ENCODE data around the gene PLD6.
"Not testable (repeated sequence)": the region's sequence is repeated elsewhere in the genome, so short reads cannot be mapped to it uniquely, and the experiment has no call there.

PLD6 gene

DNA sequence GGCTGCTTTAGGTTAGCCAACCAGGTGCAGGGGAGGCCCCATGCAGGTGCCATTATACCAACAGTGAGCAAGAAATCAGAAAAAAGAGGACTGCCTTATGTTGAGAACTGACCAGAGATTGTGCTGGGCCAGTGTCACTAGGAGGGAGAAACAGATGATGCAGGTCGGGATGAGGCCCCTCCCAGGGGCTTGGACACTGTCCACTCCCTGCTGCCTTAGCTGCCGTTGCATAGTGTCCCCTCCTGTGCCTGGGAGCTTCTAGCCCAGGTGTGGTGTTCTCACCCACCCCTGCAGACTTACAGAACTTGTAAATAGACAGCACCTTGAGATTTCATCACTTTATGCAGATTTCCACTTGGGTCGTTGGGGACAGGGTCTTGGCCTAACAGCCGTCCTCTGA lies 36.7 kb downstream of the PLD6 start:
- peak overlapping the region; percentile 59 for H3K27ac Mint-ChIP-seq
- peaks cover 47% of the 10 kb centered on the region for H3K4me1 Mint-ChIP-seq (ENCODE audit: low read depth)
- peaks cover 89% of the 10 kb centered on the region for H3K36me3 Mint-ChIP-seq (ENCODE audit: low read depth)
- H3K4me3 Mint-ChIP-seq: no peak overlapping the region
- DNase-seq: no peak
- H3K9me3 Mint-ChIP-seq: no peaks in the 10 kb centered on the region
- no peaks in the 10 kb centered on the region for H3K27me3 Mint-ChIP-seq

DNA sequence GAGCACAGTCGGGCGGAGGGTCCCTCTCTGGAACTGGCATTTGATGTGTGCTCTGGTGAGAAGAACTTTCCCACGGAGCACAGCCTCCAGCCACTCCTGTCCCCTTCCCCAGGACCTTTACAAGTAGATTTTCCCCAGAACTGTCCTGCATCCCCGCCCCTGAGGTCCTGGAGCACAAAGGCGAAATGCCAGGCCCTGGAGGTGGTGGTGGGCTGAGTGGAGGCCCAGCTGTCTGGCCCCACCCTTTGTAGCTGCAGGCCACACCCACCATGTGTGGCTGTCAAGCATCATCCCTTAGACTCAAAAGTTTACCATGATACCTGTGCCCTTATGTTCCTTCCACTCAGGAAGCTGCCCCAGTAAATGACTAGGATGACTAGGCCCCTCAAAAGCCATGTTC lies 37.7 kb downstream of the PLD6 start:
- Mint-ChIP-seq H3K4me3 (no peak overlapping the region), H3K27me3 (no peaks in the 10 kb centered on the region), H3K4me1 (ENCODE audit: low read depth) (peaks cover 40% of the 10 kb centered on the region), H3K27ac (peak overlapping the region; percentile 69), H3K36me3 (ENCODE audit: low read depth) (peaks cover 89% of the 10 kb centered on the region), H3K9me3 (no peaks in the 10 kb centered on the region)
- DNase-seq: no peak

DNA sequence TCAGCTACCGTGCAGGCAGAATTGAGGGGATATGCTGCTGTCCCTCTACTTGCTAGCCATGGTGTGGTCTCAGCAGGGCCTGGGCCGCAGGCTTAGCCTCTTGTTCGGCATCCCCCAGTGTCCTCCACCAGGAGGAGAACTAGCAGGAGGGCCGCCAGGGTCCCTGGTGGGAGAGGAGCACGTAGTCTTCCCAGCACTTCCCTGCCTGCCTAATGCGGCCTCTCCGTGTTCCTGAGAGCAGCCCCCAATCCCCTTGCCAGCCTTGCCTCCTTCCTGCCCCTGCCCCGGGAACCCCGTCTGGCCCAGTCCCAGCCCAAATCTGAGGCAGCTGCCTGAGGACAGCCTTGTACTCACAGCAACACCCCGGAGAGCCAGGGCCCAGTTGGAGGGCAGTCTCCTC lies 38.1 kb downstream of the PLD6 start:
- DNase-seq: no peak
- H3K4me1 Mint-ChIP-seq (ENCODE audit: low read depth): peaks cover 37% of the 10 kb centered on the region
- no peak overlapping the region for H3K4me3 Mint-ChIP-seq
- peak overlapping the region; percentile 69 for H3K27ac Mint-ChIP-seq
- peaks cover 89% of the 10 kb centered on the region for H3K36me3 Mint-ChIP-seq (ENCODE audit: low read depth)
- H3K27me3 Mint-ChIP-seq: no peaks in the 10 kb centered on the region
- H3K9me3 Mint-ChIP-seq: no peaks in the 10 kb centered on the region

DNA sequence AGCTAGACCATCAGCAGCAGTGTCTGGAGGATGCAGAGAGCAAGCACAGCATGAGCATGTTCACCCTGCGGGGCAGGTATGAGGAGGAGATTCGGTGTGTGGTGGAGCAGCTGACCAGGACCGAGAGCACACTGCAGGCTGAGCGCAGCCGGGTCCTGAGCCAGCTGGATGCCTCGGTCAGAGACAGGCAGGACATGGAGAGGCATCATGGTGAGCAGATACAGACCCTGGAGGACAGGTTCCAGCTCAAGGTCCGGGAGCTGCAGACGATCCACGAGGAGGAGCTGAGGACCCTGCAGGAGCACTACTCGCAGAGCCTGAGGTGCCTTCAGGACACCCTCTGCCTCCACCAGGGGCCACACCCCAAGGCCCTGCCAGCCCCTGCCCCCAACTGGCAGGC lies 38.8 kb downstream of the PLD6 start:
- Mint-ChIP-seq H3K36me3 (ENCODE audit: low read depth) (peaks cover 89% of the 10 kb centered on the region), H3K9me3 (no peaks in the 10 kb centered on the region), H3K4me1 (ENCODE audit: low read depth) (peaks cover 34% of the 10 kb centered on the region), H3K27me3 (no peaks in the 10 kb centered on the region), H3K4me3 (no peak overlapping the region), H3K27ac (peak overlapping the region; percentile 4)
- no peak for DNase-seq

- Mint-ChIP-seq H3K4me3 (no peak overlapping the region), H3K36me3 (ENCODE audit: low read depth) (peaks cover 89% of the 10 kb centered on the region), H3K9me3 (no peaks in the 10 kb centered on the region), H3K4me1 (ENCODE audit: low read depth) (peaks cover 32% of the 10 kb centered on the region), H3K27ac (no peak overlapping the region), H3K27me3 (no peaks in the 10 kb centered on the region)
- no peak for DNase-seq
Observed at GRCh38 chr17:17166446-17166845, 39.7 kb downstream of the PLD6 start.

DNA sequence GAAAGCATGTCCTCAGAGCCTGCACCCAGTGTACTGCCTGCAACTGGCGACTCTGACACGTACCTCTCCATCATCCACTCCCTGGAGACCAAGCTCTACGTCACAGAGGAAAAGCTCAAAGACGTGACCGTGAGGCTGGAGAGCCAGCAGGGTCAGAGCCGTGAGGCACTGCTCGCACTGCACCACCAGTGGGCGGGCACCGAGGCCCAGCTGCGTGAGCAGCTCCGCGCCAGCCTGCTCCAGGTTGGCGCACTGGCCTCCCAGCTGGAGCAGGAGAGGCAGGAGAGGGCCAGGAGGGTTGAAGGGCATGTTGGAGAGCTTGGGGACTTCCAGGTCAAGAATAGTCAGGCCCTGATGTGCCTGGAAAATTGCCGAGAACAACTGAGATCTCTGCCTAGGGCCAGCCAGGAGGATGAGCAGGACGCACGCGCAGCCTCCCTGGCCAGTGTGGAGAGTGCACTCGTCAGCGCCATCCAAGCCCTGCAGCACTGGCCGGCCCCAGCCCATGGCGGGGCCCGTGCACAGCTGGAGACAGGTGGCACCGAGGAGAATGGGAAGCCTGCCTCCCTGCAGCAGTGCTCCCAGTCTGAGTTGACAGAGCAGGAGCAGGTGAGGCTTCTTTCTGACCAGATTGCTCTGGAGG lies 40.3 kb downstream of the PLD6 start:
- no peaks in the 10 kb centered on the region for H3K9me3 Mint-ChIP-seq
- no peak overlapping the region for H3K27ac Mint-ChIP-seq
- H3K4me3 Mint-ChIP-seq: no peak overlapping the region
- H3K36me3 Mint-ChIP-seq (ENCODE audit: low read depth): peaks cover 88% of the 10 kb centered on the region
- peaks cover 25% of the 10 kb centered on the region for H3K4me1 Mint-ChIP-seq (ENCODE audit: low read depth)
- no peak for DNase-seq
- H3K27me3 Mint-ChIP-seq: no peaks in the 10 kb centered on the region

- no peak for DNase-seq
- no peak overlapping the region for H3K27ac Mint-ChIP-seq
- peaks cover 96% of the 10 kb centered on the region for H3K36me3 Mint-ChIP-seq (ENCODE audit: low read depth)
- peaks cover 15% of the 10 kb centered on the region for H3K4me1 Mint-ChIP-seq (ENCODE audit: low read depth)
- H3K4me3 Mint-ChIP-seq: no peak overlapping the region
- H3K27me3 Mint-ChIP-seq: no peaks in the 10 kb centered on the region
- H3K9me3 Mint-ChIP-seq: no peaks in the 10 kb centered on the region
Observed at GRCh38 chr17:17164676-17165075, 41.5 kb downstream of the PLD6 start.

DNA sequence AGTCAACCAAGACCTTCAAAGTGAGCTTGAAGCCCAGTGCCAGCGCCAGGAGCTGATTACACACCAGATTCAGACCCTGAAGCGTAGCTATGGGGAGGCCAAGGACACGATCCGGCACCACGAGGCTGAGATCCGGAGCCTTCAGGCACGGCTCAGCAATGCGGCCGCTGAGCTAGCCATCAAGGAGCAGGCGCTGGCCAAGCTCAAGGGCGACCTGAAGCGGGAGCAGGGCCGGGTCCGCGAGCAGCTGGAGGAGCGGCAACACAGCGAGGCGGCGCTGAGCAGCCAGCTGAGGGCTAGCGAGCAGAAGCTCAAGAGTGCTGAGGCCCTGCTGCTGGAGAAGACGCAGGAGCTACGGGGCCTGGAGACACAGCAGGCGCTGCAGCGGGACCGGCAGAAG lies 42.0 kb downstream of the PLD6 start:
- no peak overlapping the region for H3K27ac Mint-ChIP-seq
- no peak for DNase-seq
- H3K4me3 Mint-ChIP-seq: no peak overlapping the region
- no peaks in the 10 kb centered on the region for H3K9me3 Mint-ChIP-seq
- no peaks in the 10 kb centered on the region for H3K27me3 Mint-ChIP-seq
- peaks cover 10% of the 10 kb centered on the region for H3K4me1 Mint-ChIP-seq (ENCODE audit: low read depth)
- H3K36me3 Mint-ChIP-seq (ENCODE audit: low read depth): peaks cover 96% of the 10 kb centered on the region

GRCh38 chr17:17161759-17162158 lies 44.4 kb downstream of the PLD6 start:
- Mint-ChIP-seq H3K4me3 (no peak overlapping the region), H3K27me3 (no peaks in the 10 kb centered on the region), H3K4me1 (ENCODE audit: low read depth) (no peaks in the 10 kb centered on the region), H3K9me3 (no peaks in the 10 kb centered on the region), H3K36me3 (ENCODE audit: low read depth) (peaks cover 94% of the 10 kb centered on the region), H3K27ac (no peak overlapping the region)
- no peak for DNase-seq

DNA sequence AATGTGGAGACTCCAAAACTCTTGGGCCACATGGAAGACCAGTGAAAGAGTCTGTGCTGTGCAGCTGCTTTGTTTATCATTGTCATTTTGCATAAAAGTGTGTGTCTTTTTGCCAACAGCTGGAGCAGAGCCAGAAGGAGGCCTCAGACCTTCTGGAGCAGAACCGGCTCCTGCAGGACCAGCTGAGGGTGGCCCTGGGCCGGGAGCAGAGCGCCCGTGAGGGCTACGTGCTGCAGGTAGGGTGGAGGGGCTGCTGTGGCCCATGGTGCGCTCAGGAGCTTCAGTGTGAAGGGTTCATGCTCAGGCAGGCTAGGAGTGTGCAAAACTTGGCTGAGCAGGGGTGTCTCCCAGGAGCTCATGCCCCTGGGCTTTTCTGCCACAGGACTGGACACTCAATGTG lies 45.0 kb downstream of the PLD6 start:
- Mint-ChIP-seq H3K9me3 (no peaks in the 10 kb centered on the region), H3K27ac (peak overlapping the region; percentile 29), H3K4me3 (no peak overlapping the region)

DNA sequence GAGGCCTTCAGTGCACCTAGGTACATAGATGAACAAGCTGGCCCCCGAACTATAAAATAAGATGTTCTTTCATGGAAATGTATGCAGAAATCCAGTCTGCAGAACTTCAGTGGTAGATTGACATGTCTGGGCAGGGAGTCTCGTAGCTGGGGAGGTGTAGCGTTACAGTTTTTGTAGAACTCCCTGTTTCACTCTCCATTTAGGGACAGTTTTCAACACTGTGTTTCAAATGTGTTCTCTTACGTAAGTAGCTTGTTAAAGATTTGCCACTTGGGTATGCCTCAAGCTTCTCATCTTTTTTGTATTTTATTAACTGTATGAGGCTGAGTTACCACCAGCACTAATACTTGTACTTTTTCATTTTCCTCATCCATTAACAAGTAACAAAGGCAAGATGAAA lies 46.6 kb downstream of the PLD6 start:
- Mint-ChIP-seq H3K4me1 (ENCODE audit: low read depth) (peaks cover 9% of the 10 kb centered on the region), H3K36me3 (ENCODE audit: low read depth) (peaks cover 96% of the 10 kb centered on the region), H3K27me3 (no peaks in the 10 kb centered on the region), H3K4me3 (no peak overlapping the region), H3K27ac (peak overlapping the region; percentile 29), H3K9me3 (no peaks in the 10 kb centered on the region)
- DNase-seq: no peak

More for the DNA sequence above, 45.0 kb downstream of the PLD6 start:
- no peaks in the 10 kb centered on the region for H3K27me3 Mint-ChIP-seq
- no peaks in the 10 kb centered on the region for H3K4me1 Mint-ChIP-seq (ENCODE audit: low read depth)
- no peak for DNase-seq
- peaks cover 96% of the 10 kb centered on the region for H3K36me3 Mint-ChIP-seq (ENCODE audit: low read depth)

DNA sequence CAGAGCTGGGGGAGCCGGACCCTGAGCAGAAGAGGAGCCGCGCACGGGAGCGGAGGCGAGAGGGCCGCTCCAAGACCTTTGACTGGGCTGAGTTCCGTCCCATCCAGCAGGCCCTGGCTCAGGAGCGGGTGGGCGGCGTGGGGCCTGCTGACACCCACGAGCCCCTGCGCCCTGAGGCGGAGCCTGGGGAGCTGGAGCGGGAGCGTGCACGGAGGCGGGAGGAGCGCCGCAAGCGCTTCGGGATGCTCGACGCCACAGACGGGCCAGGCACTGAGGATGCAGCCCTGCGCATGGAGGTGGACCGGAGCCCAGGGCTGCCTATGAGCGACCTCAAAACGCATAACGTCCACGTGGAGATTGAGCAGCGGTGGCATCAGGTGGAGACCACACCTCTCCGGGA lies 47.6 kb downstream of the PLD6 start:
- H3K9me3 Mint-ChIP-seq, H3K4me3 Mint-ChIP-seq, H3K27ac Mint-ChIP-seq, H3K27me3 Mint-ChIP-seq, DNase-seq: not testable (repeated sequence)
- H3K4me1 Mint-ChIP-seq (ENCODE audit: low read depth): peaks cover 18% of the 10 kb centered on the region
- peaks cover 96% of the 10 kb centered on the region for H3K36me3 Mint-ChIP-seq (ENCODE audit: low read depth)

GRCh38 chr17:17157041-17157440 lies 49.1 kb downstream of the PLD6 start:
- Mint-ChIP-seq H3K36me3 (ENCODE audit: low read depth) (peaks cover 96% of the 10 kb centered on the region), H3K27ac (no peak overlapping the region), H3K9me3 (no peaks in the 10 kb centered on the region), H3K27me3 (no peaks in the 10 kb centered on the region), H3K4me1 (ENCODE audit: low read depth) (peaks cover 31% of the 10 kb centered on the region), H3K4me3 (no peak overlapping the region)
- no peak for DNase-seq

DNA sequence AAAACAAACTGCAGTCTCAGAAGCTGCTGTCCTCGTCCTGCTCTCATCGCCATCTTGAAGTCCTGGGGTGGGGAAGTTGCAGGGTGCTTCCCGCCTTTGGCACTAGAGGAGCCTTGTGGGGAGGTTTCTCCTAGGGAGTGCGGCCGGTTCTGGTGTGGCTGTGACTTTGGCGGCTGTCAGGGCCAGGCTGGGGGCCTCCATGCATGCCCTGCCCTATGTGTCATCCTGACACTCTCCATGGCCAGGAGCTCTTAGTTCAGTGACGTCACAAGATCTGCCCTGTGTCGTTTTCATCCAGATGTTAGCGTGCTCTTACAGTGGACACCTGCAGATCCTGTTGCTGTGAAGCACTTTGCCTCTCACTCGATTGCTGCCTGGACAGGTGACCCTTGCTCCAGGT lies 49.6 kb downstream of the PLD6 start:
- Mint-ChIP-seq H3K4me3 (no peak overlapping the region), H3K27ac (no peak overlapping the region), H3K4me1 (ENCODE audit: low read depth) (peaks cover 36% of the 10 kb centered on the region), H3K9me3 (no peaks in the 10 kb centered on the region), H3K36me3 (ENCODE audit: low read depth) (peaks cover 96% of the 10 kb centered on the region), H3K27me3 (no peaks in the 10 kb centered on the region)
- no peak for DNase-seq

- H3K36me3 Mint-ChIP-seq (ENCODE audit: low read depth): peaks cover 96% of the 10 kb centered on the region
- H3K4me3 Mint-ChIP-seq: no peak overlapping the region
- H3K27me3 Mint-ChIP-seq: no peaks in the 10 kb centered on the region
- no peak overlapping the region for H3K27ac Mint-ChIP-seq
- H3K4me1 Mint-ChIP-seq (ENCODE audit: low read depth): peaks cover 40% of the 10 kb centered on the region
- no peak for DNase-seq
- no peaks in the 10 kb centered on the region for H3K9me3 Mint-ChIP-seq
Observed at GRCh38 chr17:17156107-17156506, 50.0 kb downstream of the PLD6 start.

DNA sequence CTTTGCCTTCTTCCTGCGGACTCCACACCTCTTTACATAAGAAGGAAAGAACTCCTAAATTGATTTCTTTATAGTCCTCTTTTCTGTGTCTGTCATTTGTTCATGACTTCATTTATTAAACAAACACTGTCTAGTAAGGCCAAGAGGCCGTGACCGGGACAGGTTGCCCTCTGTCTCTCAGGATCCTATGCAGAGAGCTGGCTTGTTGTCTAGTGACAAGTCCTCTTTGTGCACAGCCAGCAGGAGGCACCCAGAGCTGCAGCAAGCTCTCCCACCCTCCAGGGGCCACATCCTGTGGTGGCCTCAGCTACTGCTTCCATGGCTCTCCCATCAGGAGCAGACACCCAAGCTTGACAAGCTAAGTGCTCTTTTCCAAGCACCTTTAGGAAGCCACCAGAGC lies 50.6 kb downstream of the PLD6 start:
- peak overlapping the region; percentile 13 for H3K27ac Mint-ChIP-seq
- H3K4me1 Mint-ChIP-seq (ENCODE audit: low read depth): peaks cover 44% of the 10 kb centered on the region
- no peak for DNase-seq
- H3K9me3 Mint-ChIP-seq: no peaks in the 10 kb centered on the region
- H3K36me3 Mint-ChIP-seq (ENCODE audit: low read depth): peaks cover 94% of the 10 kb centered on the region
- no peak overlapping the region for H3K4me3 Mint-ChIP-seq
- H3K27me3 Mint-ChIP-seq: no peaks in the 10 kb centered on the region

All from activated T-cell treated with anti-CD3 and anti-CD28 coated beads, Interleukin-2, amount 50 U/mL, for 24 hours (primary cell).